NT2/D1 (cell line): ENCODE measurements around the gene RYR2.

Experiments used
- SUZ12 ChIP-seq: IDR thresholded peaks from 2 replicates; pipeline ENCODE4 v1.6.1; 2011; ENCODE audit not compliant: insufficient read length, insufficient read depth; ENCODE audit errors: extremely low read depth
- YY1 ChIP-seq: IDR thresholded peaks from 2 replicates; pipeline ENCODE4 v1.6.1; 2011; ENCODE audit not compliant: insufficient read length, insufficient read depth
- ZNF274 ChIP-seq: IDR thresholded peaks from 2 replicates; pipeline ENCODE4 v1.6.1; 2011; ENCODE audit warnings: mild to moderate bottlenecking, low read depth, low read length

DNA sequence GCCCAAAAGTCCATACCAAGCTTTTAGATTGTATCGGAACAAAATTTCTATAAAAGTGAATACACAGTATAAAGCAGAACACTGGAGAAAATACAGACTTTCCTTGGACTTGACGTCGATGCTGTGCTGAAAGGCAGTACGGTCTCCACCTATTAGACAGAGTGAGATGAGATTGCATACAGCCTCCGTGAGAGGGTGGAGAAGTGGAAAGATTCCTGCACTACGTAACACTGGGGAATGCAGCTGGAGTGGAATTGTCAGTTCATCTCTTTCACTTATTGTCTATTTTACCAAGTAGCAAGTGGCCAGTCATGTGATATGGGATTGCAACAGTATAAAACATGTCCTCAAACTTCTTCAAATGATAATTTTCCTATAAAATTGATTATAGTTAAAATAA is 639.2 kb downstream of the RYR2 start:
- TF ChIP-seq SUZ12 (no peak), YY1 (no peak), ZNF274 (no peak)
